ENCODE results near the gene PCDHB11. TPM values are rescaled to one million over a fixed set of nuclear protein-coding genes. Genes with fewer than 3 reads are reported as not detected.
"Not testable (repeated sequence)": the region's sequence is repeated elsewhere in the genome, so short reads cannot be mapped to it uniquely, and the experiment has no call there.

The PCDHB11 gene
- total and polyA plus RNA-seq, 2 donors (not counting 1 experiment from before 2014, with no cell fraction given) = 0.36 to 1.7 TPM

DNA sequence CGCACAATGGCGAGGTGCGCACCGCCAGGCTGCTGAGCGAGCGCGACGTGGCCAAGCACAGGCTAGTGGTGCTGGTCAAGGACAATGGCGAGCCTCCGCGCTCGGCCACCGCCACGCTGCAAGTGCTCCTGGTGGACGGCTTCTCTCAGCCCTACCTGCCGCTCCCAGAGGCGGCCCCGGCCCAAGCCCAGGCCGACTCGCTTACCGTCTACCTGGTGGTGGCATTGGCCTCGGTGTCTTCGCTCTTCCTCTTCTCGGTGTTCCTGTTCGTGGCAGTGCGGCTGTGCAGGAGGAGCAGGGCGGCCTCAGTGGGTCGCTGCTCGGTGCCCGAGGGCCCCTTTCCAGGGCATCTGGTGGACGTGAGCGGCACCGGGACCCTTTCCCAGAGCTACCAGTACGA lies 48.0 kb downstream of the PCDHB11 start:
- H2AFZ ChIP-seq (ENCODE audit: low read length); H3K27me3 ChIP-seq (ENCODE audit: control insufficient read depth, insufficient read depth, low read length); H3K27ac ChIP-seq (ENCODE audit: insufficient read depth, low read length); H3K4me3 ChIP-seq (replicated peaks in 1 of 4; ENCODE audit: control extremely low read depth in 1 of 4, insufficient read depth in 1 of 4, low read depth in 3 of 4, low read length in 4 of 4); H3K79me2 ChIP-seq (ENCODE audit: control insufficient read depth, insufficient read depth, low read length); H4K20me1 ChIP-seq (ENCODE audit: control insufficient read depth, extremely low read depth, insufficient read depth, low read length); H3K9ac ChIP-seq (ENCODE audit: insufficient read depth, low read length); H3K4me1 ChIP-seq (ENCODE audit: control insufficient read depth, extremely low read depth, insufficient read depth, low read length); H3K9me3 ChIP-seq (ENCODE audit: control insufficient read depth, insufficient read depth, low read depth, low read length); H3K4me2 ChIP-seq (ENCODE audit: extremely low read depth, insufficient read depth, low read length); H3K36me3 ChIP-seq (ENCODE audit: control insufficient read depth, insufficient read depth, low read length); DNase-seq (ENCODE audit: low read depth in 2 of 2): not testable (repeated sequence)

DNA sequence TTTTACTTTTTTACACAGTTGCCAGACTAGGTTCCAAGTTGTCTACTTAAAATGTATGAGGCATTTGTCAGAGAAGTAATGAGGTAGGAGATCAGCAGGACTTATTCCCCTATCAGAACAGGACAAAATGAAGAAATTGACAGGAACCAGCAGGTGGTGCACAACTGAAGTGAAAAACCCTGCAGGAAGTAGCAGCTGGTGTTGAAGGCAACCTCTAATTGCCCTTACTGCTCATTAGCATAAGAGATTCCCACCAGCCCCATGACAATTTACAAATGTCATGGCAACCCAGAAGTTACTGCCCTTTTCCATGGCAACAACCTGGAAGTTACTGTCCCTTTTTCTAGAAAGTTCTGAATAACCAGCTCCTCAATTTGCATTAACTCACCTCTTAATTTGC lies 51.1 kb downstream of the PCDHB11 start:
- no peak overlapping the region for H3K9ac ChIP-seq (ENCODE audit: insufficient read depth, low read length)
- no peaks in the 10 kb centered on the region for H3K9me3 ChIP-seq (ENCODE audit: control insufficient read depth, insufficient read depth, low read depth, low read length)
- H3K36me3 ChIP-seq (ENCODE audit: control insufficient read depth, insufficient read depth, low read length) = no peaks in the 10 kb centered on the region
- H3K27me3 ChIP-seq (ENCODE audit: control insufficient read depth, insufficient read depth, low read length) = no peaks in the 10 kb centered on the region
- no peak overlapping the region for H3K4me2 ChIP-seq (ENCODE audit: extremely low read depth, insufficient read depth, low read length)
- H4K20me1 ChIP-seq (ENCODE audit: control insufficient read depth, extremely low read depth, insufficient read depth, low read length) = no peaks in the 10 kb centered on the region
- no peak overlapping the region for H3K27ac ChIP-seq (ENCODE audit: insufficient read depth, low read length)
- DNase-seq (ENCODE audit: low read depth in 2 of 2) = no peak
- no peaks in the 10 kb centered on the region for H3K79me2 ChIP-seq (ENCODE audit: control insufficient read depth, insufficient read depth, low read length)
- H3K4me3 ChIP-seq (replicated peaks in 1 of 4; ENCODE audit: control extremely low read depth in 1 of 4, insufficient read depth in 1 of 4, low read depth in 3 of 4, low read length in 4 of 4) = no peak overlapping the region
- H2AFZ ChIP-seq (ENCODE audit: low read length) = no peak overlapping the region
- no peaks in the 10 kb centered on the region for H3K4me1 ChIP-seq (ENCODE audit: control insufficient read depth, extremely low read depth, insufficient read depth, low read length)
- no peak for TF ChIP-seq EZH2 (IDR thresholded peaks at IDR 0.05; ENCODE audit: low read length, missing control alignments)
- TF ChIP-seq, protein P1, sequence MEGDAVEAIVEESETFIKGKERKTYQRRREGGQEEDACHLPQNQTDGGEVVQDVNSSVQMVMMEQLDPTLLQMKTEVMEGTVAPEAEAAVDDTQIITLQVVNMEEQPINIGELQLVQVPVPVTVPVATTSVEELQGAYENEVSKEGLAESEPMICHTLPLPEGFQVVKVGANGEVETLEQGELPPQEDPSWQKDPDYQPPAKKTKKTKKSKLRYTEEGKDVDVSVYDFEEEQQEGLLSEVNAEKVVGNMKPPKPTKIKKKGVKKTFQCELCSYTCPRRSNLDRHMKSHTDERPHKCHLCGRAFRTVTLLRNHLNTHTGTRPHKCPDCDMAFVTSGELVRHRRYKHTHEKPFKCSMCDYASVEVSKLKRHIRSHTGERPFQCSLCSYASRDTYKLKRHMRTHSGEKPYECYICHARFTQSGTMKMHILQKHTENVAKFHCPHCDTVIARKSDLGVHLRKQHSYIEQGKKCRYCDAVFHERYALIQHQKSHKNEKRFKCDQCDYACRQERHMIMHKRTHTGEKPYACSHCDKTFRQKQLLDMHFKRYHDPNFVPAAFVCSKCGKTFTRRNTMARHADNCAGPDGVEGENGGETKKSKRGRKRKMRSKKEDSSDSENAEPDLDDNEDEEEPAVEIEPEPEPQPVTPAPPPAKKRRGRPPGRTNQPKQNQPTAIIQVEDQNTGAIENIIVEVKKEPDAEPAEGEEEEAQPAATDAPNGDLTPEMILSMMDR (conservative IDR thresholded peaks at IDR 0.05 in 1 of 2, IDR thresholded peaks at IDR 0.05 in 1 of 2; ENCODE audit: low read depth in 1 of 2, low read length in 2 of 2) = no peak

Other genes starting within 250 kb of the PCDHB11 start
Only the 30 nearest of the 37 such genes appear.
- gene PCDHB1, start 148.3 kb upstream of the PCDHB11 start, total RNA-seq = not detected in 2 replicates
- gene PCDHB1, start 148.3 kb upstream of the PCDHB11 start, polyA plus RNA-seq = not detected in 2 replicates
- gene PCDHB2, start 105.0 kb upstream of the PCDHB11 start, total RNA-seq = 1.8 and 4.6 TPM in 2 replicates
- gene PCDHB2, start 105.0 kb upstream of the PCDHB11 start, polyA plus RNA-seq = 0.91 and 3.1 TPM in 2 replicates
- 0.77 and 1.7 TPM in 2 replicates for gene PCDHB3, start 99.2 kb upstream of the PCDHB11 start, total RNA-seq
- 0.35 and 2.3 TPM in 2 replicates for gene PCDHB3, start 99.2 kb upstream of the PCDHB11 start, polyA plus RNA-seq
- gene PCDHB4, start 77.8 kb upstream of the PCDHB11 start, total RNA-seq = 0.50 and 0.51 TPM in 2 replicates
- 0.08 and 0.27 TPM in 2 replicates for gene PCDHB4, start 77.8 kb upstream of the PCDHB11 start, polyA plus RNA-seq
- gene PCDHB5, start 64.4 kb upstream of the PCDHB11 start, total RNA-seq = 1.8 and 2.8 TPM in 2 replicates
- gene PCDHB5, start 64.4 kb upstream of the PCDHB11 start, polyA plus RNA-seq = 0.60 and 1.1 TPM in 2 replicates
- gene PCDHB6, start 49.6 kb upstream of the PCDHB11 start, total RNA-seq = 0.26 and 0.33 TPM in 2 replicates
- 0.07 and 0.42 TPM in 2 replicates for gene PCDHB6, start 49.6 kb upstream of the PCDHB11 start, polyA plus RNA-seq
- 1.0 and 1.5 TPM in 2 replicates for gene PCDHB7, start 27.0 kb upstream of the PCDHB11 start, total RNA-seq
- gene PCDHB7, start 27.0 kb upstream of the PCDHB11 start, polyA plus RNA-seq = 0.28 and 0.61 TPM in 2 replicates
- 0.26 and 1.3 TPM in 2 replicates for gene PCDHB8, start 21.8 kb upstream of the PCDHB11 start, total RNA-seq
- 0.05 and 0.42 TPM in 2 replicates for gene PCDHB8, start 21.8 kb upstream of the PCDHB11 start, polyA plus RNA-seq
- 0.51 and 1.5 TPM in 2 replicates for gene PCDHB16, start 17.2 kb upstream of the PCDHB11 start, total RNA-seq
- gene PCDHB16, start 17.2 kb upstream of the PCDHB11 start, polyA plus RNA-seq = 0.54 and 1.5 TPM in 2 replicates
- 0.26 and 0.99 TPM in 2 replicates for gene PCDHB9, start 12.5 kb upstream of the PCDHB11 start, total RNA-seq
- 0.27 and 0.82 TPM in 2 replicates for gene PCDHB9, start 12.5 kb upstream of the PCDHB11 start, polyA plus RNA-seq
- 0.77 and 2.0 TPM in 2 replicates for gene PCDHB10, start 7.3 kb upstream of the PCDHB11 start, total RNA-seq
- 0.28 and 0.78 TPM in 2 replicates for gene PCDHB10, start 7.3 kb upstream of the PCDHB11 start, polyA plus RNA-seq
- 0.26 and 0.66 TPM in 2 replicates for gene PCDHB12, start 9.1 kb downstream of the PCDHB11 start, total RNA-seq
- gene PCDHB12, start 9.1 kb downstream of the PCDHB11 start, polyA plus RNA-seq = 0.02 and 0.27 TPM in 2 replicates
- 0.26 and 1.5 TPM in 2 replicates for gene PCDHB13, start 14.3 kb downstream of the PCDHB11 start, total RNA-seq
- gene PCDHB13, start 14.3 kb downstream of the PCDHB11 start, polyA plus RNA-seq = 0.24 and 0.62 TPM in 2 replicates
- 0.77 and 1.7 TPM in 2 replicates for gene PCDHB14, start 23.7 kb downstream of the PCDHB11 start, total RNA-seq
- 0.18 and 0.86 TPM in 2 replicates for gene PCDHB14, start 23.7 kb downstream of the PCDHB11 start, polyA plus RNA-seq
- 0.77 and 1.8 TPM in 2 replicates for gene PCDHB15, start 45.8 kb downstream of the PCDHB11 start, total RNA-seq
- 0.12 and 0.31 TPM in 2 replicates for gene PCDHB15, start 45.8 kb downstream of the PCDHB11 start, polyA plus RNA-seq
- gene SLC25A2, start 104.4 kb downstream of the PCDHB11 start, total RNA-seq = 0.66 TPM in 1 of 2 replicates, not detected in the other
- not detected in 2 replicates for gene SLC25A2, start 104.4 kb downstream of the PCDHB11 start, polyA plus RNA-seq
- 87.1 and 107 TPM in 2 replicates for gene TAF7, start 121.2 kb downstream of the PCDHB11 start, total RNA-seq
- 64.9 and 73.0 TPM in 2 replicates for gene TAF7, start 121.2 kb downstream of the PCDHB11 start, polyA plus RNA-seq
- 1.0 and 1.8 TPM in 2 replicates for gene PCDHGA1, start 130.9 kb downstream of the PCDHB11 start, total RNA-seq
- 1.1 and 1.6 TPM in 2 replicates for gene PCDHGA1, start 130.9 kb downstream of the PCDHB11 start, polyA plus RNA-seq
- 2.8 and 4.5 TPM in 2 replicates for gene PCDHGA2, start 139.1 kb downstream of the PCDHB11 start, total RNA-seq
- 4.2 and 5.8 TPM in 2 replicates for gene PCDHGA2, start 139.1 kb downstream of the PCDHB11 start, polyA plus RNA-seq
- gene PCDHGA3, start 144.2 kb downstream of the PCDHB11 start, total RNA-seq = 1.5 and 2.8 TPM in 2 replicates
- gene PCDHGA3, start 144.2 kb downstream of the PCDHB11 start, polyA plus RNA-seq = 1.3 and 1.4 TPM in 2 replicates
- gene PCDHGB1, start 150.5 kb downstream of the PCDHB11 start, total RNA-seq = 3.1 and 4.3 TPM in 2 replicates
- 1.7 TPM in 2 replicates for gene PCDHGB1, start 150.5 kb downstream of the PCDHB11 start, polyA plus RNA-seq
- gene PCDHGA4, start 155.4 kb downstream of the PCDHB11 start, total RNA-seq = 2.8 and 7.6 TPM in 2 replicates
- 3.1 and 6.4 TPM in 2 replicates for gene PCDHGA4, start 155.4 kb downstream of the PCDHB11 start, polyA plus RNA-seq
- gene PCDHGB2, start 160.4 kb downstream of the PCDHB11 start, total RNA-seq = 3.1 and 4.6 TPM in 2 replicates
- gene PCDHGB2, start 160.4 kb downstream of the PCDHB11 start, polyA plus RNA-seq = 2.3 and 5.7 TPM in 2 replicates
- gene PCDHGA5, start 164.5 kb downstream of the PCDHB11 start, total RNA-seq = 1.5 and 2.6 TPM in 2 replicates
- gene PCDHGA5, start 164.5 kb downstream of the PCDHB11 start, polyA plus RNA-seq = 1.2 and 1.4 TPM in 2 replicates
- gene PCDHGB3, start 170.6 kb downstream of the PCDHB11 start, total RNA-seq = 3.1 and 5.8 TPM in 2 replicates
- 2.5 and 2.9 TPM in 2 replicates for gene PCDHGB3, start 170.6 kb downstream of the PCDHB11 start, polyA plus RNA-seq
- 3.1 and 4.8 TPM in 2 replicates for gene PCDHGA6, start 174.3 kb downstream of the PCDHB11 start, total RNA-seq
- 3.9 and 4.2 TPM in 2 replicates for gene PCDHGA6, start 174.3 kb downstream of the PCDHB11 start, polyA plus RNA-seq
- 2.8 and 6.8 TPM in 2 replicates for gene PCDHGA7, start 183.1 kb downstream of the PCDHB11 start, total RNA-seq
- 2.7 and 3.0 TPM in 2 replicates for gene PCDHGA7, start 183.1 kb downstream of the PCDHB11 start, polyA plus RNA-seq
- 10.0 and 18.3 TPM in 2 replicates for gene PCDHGB4, start 188.1 kb downstream of the PCDHB11 start, total RNA-seq
- 13.3 and 15.5 TPM in 2 replicates for gene PCDHGB4, start 188.1 kb downstream of the PCDHB11 start, polyA plus RNA-seq
- gene PCDHGA8, start 193.0 kb downstream of the PCDHB11 start, total RNA-seq = 2.6 and 4.6 TPM in 2 replicates
- gene PCDHGA8, start 193.0 kb downstream of the PCDHB11 start, polyA plus RNA-seq = 0.76 and 1.1 TPM in 2 replicates
- gene PCDHGB5, start 198.3 kb downstream of the PCDHB11 start, total RNA-seq = 17.5 and 21.5 TPM in 2 replicates
- gene PCDHGB5, start 198.3 kb downstream of the PCDHB11 start, polyA plus RNA-seq = 19.6 TPM in 2 replicates

All from fibroblast of lung (primary cell).